H9 (cell line): ENCODE measurements around the gene APAF1. TPM values are rescaled to one million over a fixed set of nuclear protein-coding genes. Genes with fewer than 3 reads are reported as not detected.

ENCODE experiments used
- DNase-seq: peaks from one replicate; pipeline ENCODE4 v3.0.0-alpha.2; 2017
- H2AFZ ChIP-seq: one replicate; pipeline ENCODE4 v1.6.1; 2013; ENCODE audit warnings: mild to moderate bottlenecking, low read length, control low read depth, moderate library complexity
- H2AK5ac ChIP-seq: 2 replicates; pipeline ENCODE4 v1.6.1; 2013; ENCODE audit warnings: low read length, control low read depth, mixed read lengths; ENCODE audit not compliant: insufficient read length
- H2BK120ac ChIP-seq: one replicate; pipeline ENCODE4 v1.6.1; 2013; ENCODE audit warnings: low read depth, mild to moderate bottlenecking, low read length, control low read depth, inconsistent platforms; ENCODE audit not compliant: poor library complexity, severe bottlenecking
- H2BK12ac ChIP-seq: 2 replicates; pipeline ENCODE4 v1.6.1; 2013; ENCODE audit warnings: low read length, control low read depth, mixed read lengths, low read depth; ENCODE audit not compliant: insufficient read length
- H2BK15ac ChIP-seq: 2 replicates; pipeline ENCODE4 v1.6.1; 2013; ENCODE audit warnings: low read depth, low read length, control low read depth
- H2BK20ac ChIP-seq: one replicate; pipeline ENCODE4 v1.6.1; 2013; ENCODE audit warnings: low read depth, mild to moderate bottlenecking, low read length, control low read depth, inconsistent platforms; ENCODE audit not compliant: poor library complexity, severe bottlenecking
- H2BK5ac ChIP-seq: 2 replicates; pipeline ENCODE4 v1.6.1; 2013; ENCODE audit warnings: low read length, control low read depth, mixed read lengths; ENCODE audit not compliant: insufficient read length
- H3K14ac ChIP-seq: 2 replicates; pipeline ENCODE4 v1.6.1; 2013; ENCODE audit warnings: low read length, control low read depth; ENCODE audit not compliant: insufficient read depth
- H3K18ac ChIP-seq: 2 replicates; pipeline ENCODE4 v1.6.1; 2013; ENCODE audit warnings: low read depth, mild to moderate bottlenecking, mixed read lengths, low read length, control low read depth; ENCODE audit not compliant: insufficient read length
- H3K23ac ChIP-seq: 2 replicates; pipeline ENCODE4 v1.6.1; 2013; ENCODE audit warnings: low read length, control low read depth, mixed read lengths, low read depth; ENCODE audit not compliant: insufficient read length
- H3K23me2 ChIP-seq: 2 replicates; pipeline ENCODE4 v1.6.1; 2013; ENCODE audit warnings: low read depth, mild to moderate bottlenecking, mixed read lengths, low read length, control low read depth; ENCODE audit not compliant: insufficient read length, poor library complexity, severe bottlenecking
- H3K27ac ChIP-seq: 2 replicates; pipeline ENCODE4 v1.5.1; 2013; ENCODE audit warnings: low read length, control low read depth, mixed read lengths, low read depth; ENCODE audit not compliant: insufficient read length
- H3K27me3 ChIP-seq: 2 replicates; pipeline ENCODE4 v1.6.1; 2013; ENCODE audit warnings: low read length, control low read depth, inconsistent platforms; ENCODE audit not compliant: insufficient read depth
- H3K4ac ChIP-seq: 2 replicates; pipeline ENCODE4 v1.6.1; 2013; ENCODE audit warnings: low read depth, mild to moderate bottlenecking, control low read depth, inconsistent platforms, low read length, moderate library complexity
- H3K4me1 ChIP-seq: 2 replicates; pipeline ENCODE4 v1.6.1; 2013; ENCODE audit warnings: low read length, control low read depth, inconsistent platforms; ENCODE audit not compliant: insufficient read depth
- H3K4me2 ChIP-seq: 2 replicates; pipeline ENCODE4 v1.6.1; 2013; ENCODE audit warnings: low read length, control low read depth, mixed read lengths; ENCODE audit not compliant: insufficient read length, insufficient read depth
- H3K56ac ChIP-seq: 2 replicates; pipeline ENCODE4 v1.6.1; 2013; ENCODE audit warnings: low read depth, mild to moderate bottlenecking, mixed read lengths, low read length, control low read depth; ENCODE audit not compliant: insufficient read length
- H3K79me1 ChIP-seq: 2 replicates; pipeline ENCODE4 v1.6.1; 2013; ENCODE audit warnings: low read depth, mild to moderate bottlenecking, moderate library complexity, low read length, control low read depth, inconsistent platforms; ENCODE audit not compliant: insufficient read depth, poor library complexity, severe bottlenecking
- H3K79me2 ChIP-seq: 2 replicates; pipeline ENCODE4 v1.6.1; 2013; ENCODE audit warnings: low read length, control low read depth, inconsistent platforms; ENCODE audit not compliant: insufficient read depth
- H3K9ac ChIP-seq: 2 replicates; pipeline ENCODE4 v1.6.1; 2013; ENCODE audit warnings: low read length, control low read depth, mixed read lengths; ENCODE audit not compliant: insufficient read length; ENCODE audit errors: extremely low read depth
- H3K9me3 ChIP-seq: one replicate; pipeline ENCODE4 v1.6.1; 2013; ENCODE audit warnings: low read depth, low read length, inconsistent platforms; ENCODE audit not compliant: control insufficient read depth
- H3T11ph ChIP-seq: one replicate; pipeline ENCODE4 v1.6.1; 2013; ENCODE audit warnings: mild to moderate bottlenecking, low read length, control low read depth, inconsistent platforms
- H4K20me1 ChIP-seq: one replicate; pipeline ENCODE4 v1.6.1; 2013; ENCODE audit not compliant: control insufficient read depth, insufficient read length, insufficient read depth
- H4K5ac ChIP-seq: 2 replicates; pipeline ENCODE4 v1.6.1; 2013; ENCODE audit warnings: low read depth, mild to moderate bottlenecking, mixed read lengths, low read length, control low read depth; ENCODE audit not compliant: insufficient read length
- H4K8ac ChIP-seq: replicated peaks from 2 replicates; pipeline ENCODE4 v1.6.1; 2013; ENCODE audit warnings: low read length, control low read depth, mixed read lengths, low read depth; ENCODE audit not compliant: insufficient read length
- H4K91ac ChIP-seq: 2 replicates; pipeline ENCODE4 v1.6.1; 2013; ENCODE audit warnings: low read depth, mild to moderate bottlenecking, moderate library complexity, mixed read lengths, low read length, control low read depth; ENCODE audit not compliant: insufficient read length
- H3K27ac Mint-ChIP-seq, 3 experiments: 2 replicates in 2 of 3; 3 replicates in 1 of 3; pipeline ENCODE4 v1.8.0; 2020 to 2021; ENCODE audit warnings: mixed read lengths in 3 of 3, mild to moderate bottlenecking in 1 of 3, moderate library complexity in 1 of 3
- H3K27me3 Mint-ChIP-seq: 2 replicates; pipeline ENCODE4 v1.8.0; 2021; ENCODE audit warnings: low read depth, mild to moderate bottlenecking, moderate library complexity, mixed read lengths
- H3K36me3 Mint-ChIP-seq, 3 experiments: 2 replicates in 2 of 3; 3 replicates in 1 of 3; pipeline ENCODE4 v1.8.0; 2020 to 2021; ENCODE audit warnings: low read depth in 3 of 3, mixed read lengths in 3 of 3; ENCODE audit not compliant: insufficient read depth in 1 of 3
- H3K4me1 Mint-ChIP-seq, 2 experiments: 2 replicates each; pipeline ENCODE4 v1.8.0; 2020; ENCODE audit warnings: mixed read lengths in 2 of 2
- H3K4me3 Mint-ChIP-seq, 2 experiments: 2 replicates in 1 of 2; 3 replicates in 1 of 2; pipeline ENCODE4 v1.8.0; 2020 to 2021; ENCODE audit warnings: mild to moderate bottlenecking in 2 of 2, mixed read lengths in 2 of 2, moderate library complexity in 1 of 2
- H3K9me3 Mint-ChIP-seq, 2 experiments: 2 replicates in 1 of 2; 3 replicates in 1 of 2; pipeline ENCODE4 v1.8.0; 2020; ENCODE audit warnings: mild to moderate bottlenecking in 2 of 2, mixed read lengths in 2 of 2, moderate library complexity in 1 of 2
- CTCF ChIP-seq: fragments of 200-600 bp; sonication (generic); conservative IDR thresholded peaks from 3 replicates; pipeline ENCODE4 v1.8.0; 2021; ENCODE audit warnings: antibody characterized with exemption, mild to moderate bottlenecking
- WGBS: extraction: QIAGEN DNeasy Blood & Tissue Kit; methylation state at CpG from one replicate; pipeline ENCODE4 v1.1.7; 2013; ENCODE audit warnings: missing lambda C conversion rate, low lambda C conversion rate, mixed read lengths; ENCODE audit not compliant: insufficient read length; ENCODE audit errors: extremely low coverage; 5-methylcytosine and 5-hydroxymethylcytosine counted together
- total RNA-seq: library from RNA; stranded (reverse); gene quantifications from 2 replicates; pipeline ENCODE4 v1.2.1, GENCODE V29; 2021

The APAF1 gene
- total RNA-seq, 1 experiment from 2014 or later, result 16.5 TPM

- peak overlapping the region; percentile 94 to 97 for H3K4me3 Mint-ChIP-seq
These were observed 718 bp upstream of the APAF1 start for GRCh38 chr12:98644433-98644711.

More at GRCh38 chr12:98644433-98644711, 718 bp upstream of the APAF1 start:
- Mint-ChIP-seq H3K4me1 (peaks cover 12 to 18% of the 10 kb centered on the region in 2 experiments), H3K27me3 (no peaks in the 10 kb centered on the region), H3K9me3 (no peaks in the 10 kb centered on the region; a peak in 1 of 5 replicates), H3K27ac (peak overlapping the region; percentile 89 to 96 (median 95); a peak in 6 of 7 replicates), H3K36me3 (peaks cover 3 to 17% (median 7%) of the 10 kb centered on the region in 3 experiments)
- Histone ChIP-seq H2BK12ac (no peak overlapping the region), H2AFZ (no peak overlapping the region), H3K4me2 (peak overlapping the region; percentile 88), H3K14ac (no peak overlapping the region), H3K27me3 (no peaks in the 10 kb centered on the region), H3K9ac (peak overlapping the region; percentile 54), H3K23me2 (no peaks in the 10 kb centered on the region), H4K8ac (no peak overlapping the region), H2BK15ac (no peak overlapping the region), H3K4me1 (no peaks in the 10 kb centered on the region; the same call in 1 of the 2 replicates), H2BK5ac (no peak overlapping the region), H3K79me2 (no peaks in the 10 kb centered on the region; the same call in 1 of the 2 replicates), H2BK20ac (no peak overlapping the region), H4K91ac (no peak overlapping the region), H3K56ac (no peak overlapping the region), H3K27ac (no peak overlapping the region), H3K9me3 (no peaks in the 10 kb centered on the region), H3K18ac (no peak overlapping the region), H3K23ac (no peak overlapping the region), H2BK120ac (no peak overlapping the region), H3T11ph (no peak overlapping the region), H3K79me1 (no peaks in the 10 kb centered on the region), H3K4ac (no peak overlapping the region), H2AK5ac (no peak overlapping the region), H4K20me1 (peaks cover 3% of the 10 kb centered on the region), H4K5ac (no peak overlapping the region)
- TF ChIP-seq CTCF, result no peak
- DNase-seq, result peak; percentile 79
- WGBS, result no CpG with 5 or more reads among the region's 20 CpGs
